Effector memory CD4-positive, alpha-beta T cell (primary cell): ENCODE measurements around the gene PGAP6.

ENCODE experiments used
- DNase-seq, 3 donors: peaks; one replicate each; pipeline ENCODE4 v3.0.0-alpha.2; 2020
- H3K27ac ChIP-seq: 2 replicates; pipeline ENCODE4 v1.7.0; 2013; ENCODE audit warnings: mild to moderate bottlenecking, low read length, moderate library complexity; ENCODE audit not compliant: insufficient read depth, poor library complexity, severe bottlenecking
- H3K27me3 ChIP-seq: replicated peaks from 2 replicates; pipeline ENCODE4 v1.7.0; 2013; ENCODE audit warnings: mild to moderate bottlenecking, low read length; ENCODE audit not compliant: insufficient read depth, control insufficient read depth, poor library complexity, severe bottlenecking
- H3K36me3 ChIP-seq: 2 replicates; pipeline ENCODE4 v1.7.0; 2013; ENCODE audit warnings: mild to moderate bottlenecking, low read length, moderate library complexity; ENCODE audit not compliant: control insufficient read depth, insufficient read depth
- H3K4me1 ChIP-seq: 2 replicates; pipeline ENCODE4 v1.7.0; 2013; ENCODE audit warnings: low read length, mild to moderate bottlenecking; ENCODE audit not compliant: control insufficient read depth, insufficient read depth, poor library complexity, severe bottlenecking
- H3K4me3 ChIP-seq: 2 replicates; pipeline ENCODE4 v1.7.0; 2013; ENCODE audit warnings: low read length, low read depth, mild to moderate bottlenecking; ENCODE audit not compliant: insufficient read depth, poor library complexity, severe bottlenecking
- H3K9me3 ChIP-seq: 2 replicates; pipeline ENCODE4 v1.7.0; 2013; ENCODE audit warnings: mild to moderate bottlenecking, low read length, moderate library complexity; ENCODE audit not compliant: control insufficient read depth

The PGAP6 gene

GRCh38 chr16:330741-331140 lies 51.0 kb downstream of the PGAP6 start:
- no peak overlapping the region for H3K27ac ChIP-seq
- no peak overlapping the region for H3K4me3 ChIP-seq
- H3K27me3 ChIP-seq: no peaks in the 10 kb centered on the region
- no peaks in the 10 kb centered on the region for H3K9me3 ChIP-seq
- no peaks in the 10 kb centered on the region for H3K36me3 ChIP-seq
- no peak for DNase-seq
- H3K4me1 ChIP-seq: peaks cover 28% of the 10 kb centered on the region

- H3K27ac ChIP-seq: peak overlapping the region; percentile 65
- no peak for DNase-seq
- H3K9me3 ChIP-seq: no peaks in the 10 kb centered on the region
- no peaks in the 10 kb centered on the region for H3K27me3 ChIP-seq
- H3K36me3 ChIP-seq: no peaks in the 10 kb centered on the region
- H3K4me1 ChIP-seq: peaks cover 45% of the 10 kb centered on the region
- H3K4me3 ChIP-seq: peak overlapping the region; percentile 39
These were observed 56.2 kb downstream of the PGAP6 start for GRCh38 chr16:325375-326145.

DNA sequence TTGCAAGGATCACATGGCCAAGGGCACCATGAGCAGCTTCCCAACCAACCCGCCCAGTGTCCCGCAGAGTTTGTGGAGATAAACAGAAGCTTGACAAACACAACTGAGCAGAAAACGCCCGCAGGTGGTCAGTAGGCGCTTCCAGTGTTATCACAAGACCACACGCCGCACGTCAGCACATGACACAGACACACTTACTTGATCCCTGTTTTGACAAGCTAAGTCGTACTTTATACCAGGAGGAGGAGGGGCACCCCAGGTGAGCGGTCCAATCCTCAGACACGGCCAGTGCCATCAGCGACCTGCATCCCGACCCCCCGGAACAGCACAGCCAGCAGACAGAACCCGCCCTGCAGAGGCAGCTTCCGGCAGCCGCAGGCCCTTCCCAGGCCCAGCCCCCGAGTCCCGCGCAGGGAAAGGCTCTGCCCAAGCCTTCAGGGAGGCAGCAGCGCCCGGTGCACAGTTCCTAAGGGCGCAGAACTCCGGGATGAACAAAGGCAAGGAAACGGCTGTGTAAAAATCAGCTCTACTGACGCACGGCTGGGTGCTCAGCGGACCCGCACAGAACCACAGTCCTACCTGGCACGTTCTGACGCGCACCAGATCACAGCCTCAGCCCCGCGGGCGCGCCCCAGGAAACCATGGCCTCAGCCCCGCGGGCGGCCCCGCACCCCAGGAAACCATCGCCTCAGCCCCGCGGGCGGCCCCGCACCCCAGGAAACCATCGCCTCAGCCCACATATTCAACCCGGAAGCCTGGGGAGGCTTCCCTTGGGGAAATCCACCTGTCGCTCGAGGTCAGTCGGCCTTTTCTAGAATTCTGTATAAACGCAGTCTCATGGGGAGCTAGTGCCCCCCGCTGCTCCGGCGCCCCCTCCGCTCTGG lies 57.1 kb downstream of the PGAP6 start:
- H3K9me3 ChIP-seq: no peaks in the 10 kb centered on the region
- H3K4me1 ChIP-seq: peaks cover 45% of the 10 kb centered on the region
- peak overlapping the region; percentile 65 for H3K27ac ChIP-seq
- peak overlapping the region; percentile 39 for H3K4me3 ChIP-seq
- no peaks in the 10 kb centered on the region for H3K36me3 ChIP-seq
- peak; percentile 73 to 79 (median 77) for DNase-seq
- no peaks in the 10 kb centered on the region for H3K27me3 ChIP-seq

DNA sequence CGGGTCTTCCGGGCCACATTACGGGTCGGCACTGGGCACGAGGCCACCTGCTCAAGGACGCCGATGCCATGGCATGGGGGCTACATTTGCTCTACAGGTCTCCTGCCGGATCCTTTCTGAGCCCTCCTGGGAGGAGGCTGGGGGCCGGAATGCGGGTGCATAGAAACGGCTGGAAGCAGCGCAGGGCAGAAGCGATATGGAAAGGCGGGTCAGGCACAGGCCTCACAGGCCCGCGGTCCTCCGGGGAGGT lies 57.7 kb downstream of the PGAP6 start:
- DNase-seq: no peak
- Histone ChIP-seq H3K27ac (peak overlapping the region; percentile 65), H3K4me3 (peak overlapping the region; percentile 39), H3K36me3 (peaks cover 3% of the 10 kb centered on the region), H3K4me1 (peaks cover 45% of the 10 kb centered on the region), H3K27me3 (no peaks in the 10 kb centered on the region), H3K9me3 (no peaks in the 10 kb centered on the region)

DNA sequence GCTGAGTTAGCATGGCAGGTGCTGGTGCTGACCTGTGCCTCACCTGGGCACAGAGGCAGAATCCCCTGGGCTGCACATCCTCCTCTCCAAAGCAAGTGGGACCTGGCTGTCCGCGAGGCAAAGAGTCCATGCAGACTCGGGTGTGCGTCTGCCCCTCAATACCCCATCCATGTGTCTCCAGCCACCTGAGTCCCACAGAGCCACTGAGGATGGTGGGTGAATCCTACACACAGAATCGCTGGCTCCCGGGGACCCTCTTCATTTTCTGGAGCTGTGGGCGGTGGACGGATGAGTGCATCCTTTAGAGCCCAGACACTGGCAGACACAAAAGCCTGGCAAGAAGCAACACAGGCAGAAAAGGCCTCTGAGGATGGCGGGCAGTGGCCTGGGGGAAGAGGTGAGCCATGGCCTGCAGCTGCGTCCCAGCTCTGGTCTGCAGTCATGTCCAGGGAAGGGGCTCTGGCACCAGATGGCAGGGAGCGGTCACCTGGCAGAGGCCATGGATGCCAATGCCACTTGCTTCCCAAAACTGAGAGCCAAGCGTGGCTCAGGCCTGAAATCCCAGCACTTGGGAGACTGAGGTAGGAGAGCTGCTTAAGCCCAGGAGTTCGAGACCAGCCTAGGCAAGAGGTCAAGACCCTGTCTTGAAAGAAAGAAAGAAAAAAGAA lies 59.2 kb downstream of the PGAP6 start:
- DNase-seq: no peak

GRCh38 chr16:321532-321931 lies 60.2 kb downstream of the PGAP6 start:
- H3K4me3 ChIP-seq: no peak overlapping the region
- no peaks in the 10 kb centered on the region for H3K27me3 ChIP-seq
- no peaks in the 10 kb centered on the region for H3K9me3 ChIP-seq
- H3K4me1 ChIP-seq: peaks cover 28% of the 10 kb centered on the region
- peak overlapping the region; percentile 13 for H3K27ac ChIP-seq
- peaks cover 12% of the 10 kb centered on the region for H3K36me3 ChIP-seq
- DNase-seq: no peak

More for the DNA sequence above, 59.2 kb downstream of the PGAP6 start:
- H3K4me3 ChIP-seq: no peak overlapping the region
- no peak overlapping the region for H3K27ac ChIP-seq
- H3K27me3 ChIP-seq: no peaks in the 10 kb centered on the region
- H3K36me3 ChIP-seq: peaks cover 12% of the 10 kb centered on the region
- no peaks in the 10 kb centered on the region for H3K9me3 ChIP-seq
- peaks cover 38% of the 10 kb centered on the region for H3K4me1 ChIP-seq
